Measurements from ENCODE around the gene TNFRSF19.

The TNFRSF19 gene

DNA sequence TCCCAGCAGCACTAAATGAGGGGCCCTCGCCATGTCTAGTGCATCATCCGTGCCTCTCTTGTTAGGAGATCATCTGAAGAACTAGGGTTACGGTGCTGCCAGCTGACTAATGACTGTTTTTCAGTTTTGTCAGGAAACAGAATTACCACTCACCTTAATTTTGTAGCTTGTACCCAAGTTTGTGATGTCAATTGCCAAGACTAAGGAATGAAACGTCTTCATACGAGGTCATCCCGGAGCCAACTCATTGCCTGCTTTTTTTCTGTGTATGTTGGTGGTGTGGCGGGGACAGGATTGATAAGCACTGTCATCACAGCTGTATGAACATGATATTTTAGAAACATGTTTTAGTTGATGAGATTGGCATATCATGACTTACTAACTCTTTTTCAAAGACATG is 100.6 kb downstream of the TNFRSF19 start:
- Histone ChIP-seq H3K9me3 (ENCODE audit: control insufficient read depth, insufficient read depth, low read depth, low read length) (no peaks in the 10 kb centered on the region), H3K36me3 (ENCODE audit: control insufficient read depth in 2 of 2, insufficient read depth in 1 of 2, low read length in 2 of 2) (no peaks in the 10 kb centered on the region), H3K4me3 (ENCODE audit: low read depth, low read length) (no peak overlapping the region), H3K4me1 (ENCODE audit: control insufficient read depth, insufficient read depth, low read length) (0 out of 2 replicates have a peak, but pooled peaks cover 2% of the 10 kb centered on the region), H3K27ac (ENCODE audit: extremely low read depth, low read depth, low read length) (no peak overlapping the region)
- TF ChIP-seq ZNF132 (tag by site-specific recombination; IDR thresholded peaks at IDR 0.05; ENCODE audit: borderline replicate concordance) (no peak), GLI2 (tag by site-specific recombination; IDR thresholded peaks at IDR 0.05; ENCODE audit: borderline replicate concordance, low read depth) (no peak)
- ChIA-PET POLR2A (no interaction called here), CTCF (interaction anchor here (0.6 to 1.5 kb wide), 2 partner anchors 204 to 1062 kb away, joined by 3 to 4 read pairs; no protein-coding TSS in a partner anchor)

DNA sequence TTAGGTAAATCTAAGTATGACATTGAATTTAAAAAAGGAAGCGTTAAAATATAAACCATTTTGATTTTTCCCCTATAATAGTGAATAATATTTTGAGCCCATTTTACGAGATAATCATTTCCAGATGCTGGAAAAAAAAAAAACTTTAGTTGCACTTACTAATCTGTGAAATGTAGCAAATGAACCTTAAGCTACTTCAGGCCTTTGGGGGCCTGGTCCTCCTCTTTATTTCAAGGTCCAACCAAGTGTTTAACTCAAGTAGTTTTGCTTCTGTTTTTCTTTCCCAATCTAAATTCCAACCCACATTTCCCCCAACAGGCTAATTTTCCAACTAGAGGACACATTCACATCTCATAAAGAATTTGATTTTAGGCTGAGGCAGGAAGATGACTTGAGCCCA is 101.2 kb downstream of the TNFRSF19 start:
- ChIA-PET CTCF (interaction anchor here (1.5 kb wide), 1 partner anchor 204 kb away, joined by 4 read pairs; no protein-coding TSS in a partner anchor), POLR2A (no interaction called here)
- Histone ChIP-seq H3K36me3 (ENCODE audit: control insufficient read depth in 2 of 2, insufficient read depth in 1 of 2, low read length in 2 of 2) (no peaks in the 10 kb centered on the region), H3K27ac (ENCODE audit: extremely low read depth, low read depth, low read length) (no peak overlapping the region), H3K9me3 (ENCODE audit: control insufficient read depth, insufficient read depth, low read depth, low read length) (no peaks in the 10 kb centered on the region), H3K4me3 (ENCODE audit: low read depth, low read length) (no peak overlapping the region), H3K4me1 (ENCODE audit: control insufficient read depth, insufficient read depth, low read length) (0 out of 2 replicates have a peak, but pooled peaks cover 2% of the 10 kb centered on the region)
- no peak for TF ChIP-seq ZBTB21 (tag by site-specific recombination; IDR thresholded peaks at IDR 0.05)
- TF ChIP-seq ZNF121 (tag by site-specific recombination; IDR thresholded peaks at IDR 0.05): no peak
- no peak for TF ChIP-seq ZNF843 (tag by site-specific recombination; IDR thresholded peaks at IDR 0.05)
- TF ChIP-seq ZNF280C (tag by site-specific recombination; IDR thresholded peaks at IDR 0.05): no peak
- TF ChIP-seq TCF7L2 (IDR thresholded peaks at IDR 0.05; ENCODE audit: borderline replicate concordance, low read depth, low read length): no peak
- TF ChIP-seq EGR2 (tag by site-specific recombination; IDR thresholded peaks at IDR 0.05; ENCODE audit: low read depth): no peak
- TF ChIP-seq KLF1 (tag by site-specific recombination; IDR thresholded peaks at IDR 0.05): no peak
- TF ChIP-seq BCL11A (tag by site-specific recombination; IDR thresholded peaks at IDR 0.05; ENCODE audit: low read depth): no peak
- no peak for TF ChIP-seq ZNF223 (tag by site-specific recombination; IDR thresholded peaks at IDR 0.05)
- TF ChIP-seq ZNF19 (tag by site-specific recombination; IDR thresholded peaks at IDR 0.05; ENCODE audit: low read depth): no peak
- no peak for TF ChIP-seq SP3 (tag by site-specific recombination; IDR thresholded peaks at IDR 0.05)

GRCh38 chr13:23671897-23672296 is 101.7 kb downstream of the TNFRSF19 start:
- H3K27ac ChIP-seq (ENCODE audit: extremely low read depth, low read depth, low read length): no peak overlapping the region

More at GRCh38 chr13:23671897-23672296, 101.7 kb downstream of the TNFRSF19 start:
- Histone ChIP-seq H3K9me3 (ENCODE audit: control insufficient read depth, insufficient read depth, low read depth, low read length) (no peaks in the 10 kb centered on the region), H3K36me3 (ENCODE audit: control insufficient read depth in 2 of 2, insufficient read depth in 1 of 2, low read length in 2 of 2) (no peaks in the 10 kb centered on the region), H3K4me1 (ENCODE audit: control insufficient read depth, insufficient read depth, low read length) (0 out of 2 replicates have a peak, but pooled peaks cover 2% of the 10 kb centered on the region), H3K4me3 (ENCODE audit: low read depth, low read length) (no peak overlapping the region)
- TF ChIP-seq ZNF274 (IDR thresholded peaks at IDR 0.05; ENCODE audit: low read length) (no peak), ZNF274 (tag by site-specific recombination; IDR thresholded peaks at IDR 0.05; ENCODE audit: borderline replicate concordance) (no peak), ZNF600 (tag by site-specific recombination; IDR thresholded peaks at IDR 0.05) (no peak), ZNF510 (tag by site-specific recombination; IDR thresholded peaks at IDR 0.05; ENCODE audit: insufficient replicate concordance) (no peak), ZNF423 (tag by site-specific recombination; IDR thresholded peaks at IDR 0.05) (no peak), ZNF157 (tag by site-specific recombination; IDR thresholded peaks at IDR 0.05) (no peak), KLF8 (tag by site-specific recombination; IDR thresholded peaks at IDR 0.05) (no peak), ZNF280C (tag by site-specific recombination; IDR thresholded peaks at IDR 0.05) (no peak), ZBTB20 (tag by site-specific recombination; IDR thresholded peaks at IDR 0.05) (no peak), IKZF3 (tag by site-specific recombination; IDR thresholded peaks at IDR 0.05) (no peak), ZSCAN5A (tag by site-specific recombination; IDR thresholded peaks at IDR 0.05) (no peak), ZNF114 (tag by site-specific recombination; IDR thresholded peaks at IDR 0.05) (no peak), ZNF221 (tag by site-specific recombination; IDR thresholded peaks at IDR 0.05; ENCODE audit: borderline replicate concordance) (no peak), ZNF354C (tag by site-specific recombination; IDR thresholded peaks at IDR 0.05; ENCODE audit: borderline replicate concordance, low read depth) (no peak)
- ChIA-PET POLR2A (no interaction called here), CTCF (no interaction called here)

Data from HEK293 (cell line).